Measurements from ENCODE around the gene OR10H4.
"Not testable (repeated sequence)": the region's sequence is repeated elsewhere in the genome, so short reads cannot be mapped to it uniquely, and the experiment has no call there.

DNA sequence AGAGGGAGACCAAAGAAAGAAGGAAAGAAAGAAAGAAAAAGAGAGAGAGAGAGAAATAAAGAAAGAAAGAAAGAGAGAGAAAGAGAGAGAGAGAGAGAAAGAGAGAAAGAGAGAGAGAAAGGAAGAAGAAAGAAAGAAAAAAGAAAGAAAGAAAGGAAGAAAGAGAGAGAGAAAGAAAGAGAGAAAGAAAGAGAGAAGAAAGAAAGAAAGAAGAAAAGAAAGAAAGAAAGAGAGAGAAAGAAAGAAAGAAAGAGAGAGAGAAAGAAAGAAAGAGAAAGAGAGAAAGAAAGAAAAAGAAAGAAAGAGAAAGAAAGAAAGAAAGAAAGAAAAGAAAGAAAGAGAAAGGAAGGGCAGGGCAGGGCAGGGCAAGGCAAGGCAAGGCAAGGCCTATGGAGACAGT is 23.2 kb downstream of the OR10H4 start:
- TF ChIP-seq, protein P1, sequence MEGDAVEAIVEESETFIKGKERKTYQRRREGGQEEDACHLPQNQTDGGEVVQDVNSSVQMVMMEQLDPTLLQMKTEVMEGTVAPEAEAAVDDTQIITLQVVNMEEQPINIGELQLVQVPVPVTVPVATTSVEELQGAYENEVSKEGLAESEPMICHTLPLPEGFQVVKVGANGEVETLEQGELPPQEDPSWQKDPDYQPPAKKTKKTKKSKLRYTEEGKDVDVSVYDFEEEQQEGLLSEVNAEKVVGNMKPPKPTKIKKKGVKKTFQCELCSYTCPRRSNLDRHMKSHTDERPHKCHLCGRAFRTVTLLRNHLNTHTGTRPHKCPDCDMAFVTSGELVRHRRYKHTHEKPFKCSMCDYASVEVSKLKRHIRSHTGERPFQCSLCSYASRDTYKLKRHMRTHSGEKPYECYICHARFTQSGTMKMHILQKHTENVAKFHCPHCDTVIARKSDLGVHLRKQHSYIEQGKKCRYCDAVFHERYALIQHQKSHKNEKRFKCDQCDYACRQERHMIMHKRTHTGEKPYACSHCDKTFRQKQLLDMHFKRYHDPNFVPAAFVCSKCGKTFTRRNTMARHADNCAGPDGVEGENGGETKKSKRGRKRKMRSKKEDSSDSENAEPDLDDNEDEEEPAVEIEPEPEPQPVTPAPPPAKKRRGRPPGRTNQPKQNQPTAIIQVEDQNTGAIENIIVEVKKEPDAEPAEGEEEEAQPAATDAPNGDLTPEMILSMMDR (IDR thresholded peaks at IDR 0.05) = not testable (repeated sequence)
- not testable (repeated sequence) for TF ChIP-seq POLR2A, EP300, POLR2AphosphoS5 (IDR thresholded peaks at IDR 0.05)

Data from upper lobe of left lung (tissue), 4 donors.